ENCODE data around the gene PROCR.

- TF ChIP-seq POLR2A (IDR thresholded peaks at IDR 0.05) (no peak), CTCF (IDR thresholded peaks at IDR 0.05) (no peak)
Measured at GRCh38 chr20:35199740-35200139, 27.9 kb downstream of the PROCR start.

All from sigmoid colon (tissue), 3 donors.